ENCODE measurements around the gene FHIT.

The FHIT gene

DNA sequence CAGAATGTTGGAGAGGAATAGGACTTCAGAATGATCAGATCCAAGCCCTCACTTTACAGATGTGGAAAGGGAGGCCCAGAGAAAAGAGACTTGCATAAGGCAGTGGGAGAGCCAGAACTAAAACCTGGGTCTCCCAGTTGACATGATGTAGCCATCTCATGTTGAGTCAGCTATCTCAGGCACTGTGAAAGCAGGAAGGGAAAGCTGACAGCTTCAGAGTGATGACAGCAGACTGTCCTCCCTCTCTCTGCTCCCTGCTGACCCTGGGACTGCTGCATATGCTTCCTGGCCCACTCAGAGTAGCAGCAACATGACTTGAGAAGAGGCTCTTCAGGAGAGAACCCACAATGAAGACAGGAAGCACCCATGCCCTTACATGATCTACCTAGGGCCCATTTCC lies 14.7 kb downstream of the FHIT start:
- no peak for DNase-seq (ENCODE audit: low read depth)

DNA sequence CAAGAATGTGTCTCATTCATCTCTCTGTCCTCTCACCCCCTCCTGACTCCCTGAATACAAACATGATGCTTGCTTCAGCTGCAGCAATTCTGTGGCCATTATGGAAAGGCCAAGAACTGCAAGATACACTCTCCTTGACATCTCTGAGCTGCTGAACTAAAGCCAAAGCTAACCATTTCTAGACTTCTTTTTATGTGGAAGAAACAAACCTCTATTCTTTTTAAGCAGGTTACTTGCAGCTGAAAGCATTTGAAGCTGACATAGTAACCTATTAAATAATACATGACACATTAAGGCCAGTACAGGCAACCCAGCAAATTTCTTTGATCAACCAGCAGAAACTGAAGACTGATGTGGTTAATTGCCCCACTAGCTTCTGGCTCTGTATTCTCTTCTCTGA lies 17.5 kb downstream of the FHIT start:
- TF ChIP-seq CTCF (IDR thresholded peaks at IDR 0.05; ENCODE audit: low read depth, low read length, missing control alignments): no peak
- no peak overlapping the region for H3K4me3 ChIP-seq (ENCODE audit: low read depth, low read length)
- no peak for DNase-seq (ENCODE audit: low read depth)
- in situ Hi-C loops (cut with HindIII; ENCODE audit: low sequenced_read_pairs): no loop called here

More for the DNA sequence above, 14.7 kb downstream of the FHIT start:
- H3K4me3 ChIP-seq (ENCODE audit: low read depth, low read length): no peak overlapping the region
- TF ChIP-seq CTCF (IDR thresholded peaks at IDR 0.05; ENCODE audit: low read depth, low read length, missing control alignments): no peak
- in situ Hi-C loops (cut with HindIII; ENCODE audit: low sequenced_read_pairs): no loop called here

- in situ Hi-C loops (cut with HindIII; ENCODE audit: low sequenced_read_pairs): no loop called here
- no peak overlapping the region for H3K4me3 ChIP-seq (ENCODE audit: low read depth, low read length)
- no peak for DNase-seq (ENCODE audit: low read depth)
- no peak for TF ChIP-seq CTCF (IDR thresholded peaks at IDR 0.05; ENCODE audit: low read depth, low read length, missing control alignments)
Observed at GRCh38 chr3:61231693-61232092, 19.6 kb downstream of the FHIT start.

DNA sequence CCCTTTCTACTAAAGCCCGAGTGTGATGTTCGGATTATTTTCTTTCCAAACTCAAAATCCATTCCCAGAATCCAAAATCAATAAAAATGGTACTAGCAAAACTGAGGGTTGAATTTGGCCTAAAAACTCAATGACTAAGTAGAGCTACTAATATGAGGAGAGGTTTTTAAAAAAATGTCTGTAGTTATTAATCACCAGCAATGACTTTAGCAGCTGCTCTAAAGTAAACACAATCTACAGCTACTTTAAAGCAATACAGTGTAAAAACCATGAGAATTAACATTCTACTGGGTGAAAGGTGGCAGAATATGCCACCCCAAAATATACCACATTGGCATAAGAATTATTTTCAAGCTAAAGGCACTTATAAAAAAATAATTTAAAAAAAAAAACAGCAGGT lies 23.5 kb downstream of the FHIT start:
- in situ Hi-C loops (cut with HindIII; ENCODE audit: low sequenced_read_pairs): no loop called here

DNA sequence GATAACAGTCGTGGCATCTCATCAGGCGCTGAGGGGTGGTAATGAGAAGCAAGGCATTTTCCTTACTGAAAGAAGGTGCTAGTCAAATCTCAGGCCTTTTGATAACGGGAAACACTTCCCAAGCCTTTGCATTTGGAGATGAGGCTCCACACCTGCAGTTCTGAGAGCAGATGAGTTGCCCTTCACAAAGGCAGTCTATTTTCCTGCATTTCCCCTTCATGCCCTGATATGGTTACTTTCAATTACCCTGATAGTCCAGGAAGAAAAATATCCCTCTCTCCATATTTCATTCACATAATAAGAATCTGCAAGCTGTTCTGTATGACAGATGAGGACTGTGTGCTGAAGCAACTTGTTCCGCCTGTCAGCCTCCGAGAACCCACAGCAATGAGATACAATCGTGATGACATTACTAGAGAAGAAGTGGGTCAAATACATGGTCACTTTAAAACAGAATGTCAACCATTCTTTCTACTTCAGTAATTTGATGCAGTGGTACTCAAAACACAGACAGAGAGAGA lies 25.0 kb downstream of the FHIT start:
- H3K4me3 ChIP-seq (ENCODE audit: low read depth, low read length): no peak overlapping the region
- no peak for TF ChIP-seq CTCF (IDR thresholded peaks at IDR 0.05; ENCODE audit: low read depth, low read length, missing control alignments)
- in situ Hi-C loops (cut with HindIII; ENCODE audit: low sequenced_read_pairs): no loop called here
- DNase-seq (ENCODE audit: low read depth): no peak

More for the DNA sequence above, 23.5 kb downstream of the FHIT start:
- no peak for TF ChIP-seq CTCF (IDR thresholded peaks at IDR 0.05; ENCODE audit: low read depth, low read length, missing control alignments)
- DNase-seq (ENCODE audit: low read depth): no peak
- no peak overlapping the region for H3K4me3 ChIP-seq (ENCODE audit: low read depth, low read length)

- no peak for TF ChIP-seq CTCF (IDR thresholded peaks at IDR 0.05; ENCODE audit: low read depth, low read length, missing control alignments)
- in situ Hi-C loops (cut with HindIII; ENCODE audit: low sequenced_read_pairs): no loop called here
- no peak overlapping the region for H3K4me3 ChIP-seq (ENCODE audit: low read depth, low read length)
- no peak for DNase-seq (ENCODE audit: low read depth)
Observed at GRCh38 chr3:61224823-61225222, 26.4 kb downstream of the FHIT start.

GRCh38 chr3:61223451-61223850 lies 27.8 kb downstream of the FHIT start:
- in situ Hi-C loops (cut with HindIII; ENCODE audit: low sequenced_read_pairs): no loop called here
- H3K4me3 ChIP-seq (ENCODE audit: low read depth, low read length): no peak overlapping the region
- DNase-seq (ENCODE audit: low read depth): no peak
- no peak for TF ChIP-seq CTCF (IDR thresholded peaks at IDR 0.05; ENCODE audit: low read depth, low read length, missing control alignments)

All from astrocyte of the cerebellum (primary cell).